Immature natural killer cell (primary cell): ENCODE data around the gene FDX1. TPM values are rescaled to one million over a fixed set of nuclear protein-coding genes. Genes with fewer than 3 reads are reported as not detected.

Experiments
- DNase-seq, 3 donors: peaks; one replicate each; pipeline ENCODE4 v3.0.0; 2022; ENCODE audit warnings: mixed read lengths in 1 of 3
- H3K27ac Mint-ChIP-seq, 6 donors: one replicate each; pipeline ENCODE4 v1.8.0; 2020; ENCODE audit warnings: mixed read lengths in 6 of 6, mild to moderate bottlenecking in 5 of 6, inconsistent platforms in 4 of 6, moderate library complexity in 3 of 6
- H3K27me3 Mint-ChIP-seq, 3 donors: one replicate each; pipeline ENCODE4 v1.8.0; 2020 to 2021; ENCODE audit warnings: low read depth in 3 of 3, mild to moderate bottlenecking in 3 of 3, mixed read lengths in 3 of 3, moderate library complexity in 3 of 3, inconsistent platforms in 1 of 3
- H3K36me3 Mint-ChIP-seq, 3 donors: one replicate each; pipeline ENCODE4 v1.8.0; 2020; ENCODE audit warnings: mixed read lengths in 3 of 3, inconsistent platforms in 2 of 3, mild to moderate bottlenecking in 2 of 3
- H3K4me1 Mint-ChIP-seq, 2 donors: one replicate each; pipeline ENCODE4 v1.8.0; 2020; ENCODE audit warnings: inconsistent platforms in 2 of 2, mild to moderate bottlenecking in 2 of 2, mixed read lengths in 2 of 2, moderate library complexity in 1 of 2
- H3K4me3 Mint-ChIP-seq, 5 donors: one replicate each; pipeline ENCODE4 v1.8.0; 2020; ENCODE audit warnings: mild to moderate bottlenecking in 5 of 5, mixed read lengths in 5 of 5, inconsistent platforms in 3 of 5, moderate library complexity in 3 of 5
- H3K9me3 Mint-ChIP-seq, 6 donors: one replicate each; pipeline ENCODE4 v1.8.0; 2020; ENCODE audit warnings: mild to moderate bottlenecking in 6 of 6, mixed read lengths in 6 of 6, inconsistent platforms in 4 of 6, moderate library complexity in 3 of 6
- polyA plus RNA-seq, 3 donors: library from polyadenylated mRNA; unstranded; fragments of 300-500 nt; fragmentation: Illumina TruSeq; gene quantifications; one replicate each; pipeline ENCODE4 v1.2.3, GENCODE V29; 2021

FDX1 gene
- polyA plus RNA-seq, 3 donors from 2014 or later: 15.2 to 18.1 (median 16.6) TPM

- Mint-ChIP-seq H3K4me3 (no peak overlapping the region), H3K4me1 (peaks cover 5 to 8% of the 10 kb centered on the region in 2 donors), H3K9me3 (peaks cover 3 to 17% (median 5%) of the 10 kb centered on the region in 6 donors), H3K36me3 (peaks cover 0 to 7% (median 0%) of the 10 kb centered on the region in 3 donors), H3K27ac (no peak overlapping the region), H3K27me3 (peaks cover 0 to 8% (median 7%) of the 10 kb centered on the region in 3 donors)
- DNase-seq: no peak
Observed at GRCh38 chr11:110424775-110425444, 4.8 kb upstream of the FDX1 start.

GRCh38 chr11:110425751-110426545 is 3.8 kb upstream of the FDX1 start:
- Mint-ChIP-seq H3K36me3 (peaks cover 0 to 5% (median 0%) of the 10 kb centered on the region in 3 donors), H3K4me3 (no peak overlapping the region), H3K27me3 (peaks cover 2 to 8% (median 7%) of the 10 kb centered on the region in 3 donors), H3K4me1 (peaks cover 12 to 13% of the 10 kb centered on the region in 2 donors), H3K27ac (no peak overlapping the region), H3K9me3 (peaks cover 2 to 11% (median 5%) of the 10 kb centered on the region in 6 donors)
- DNase-seq: no peak

GRCh38 chr11:110428040-110428439 is 1.7 kb upstream of the FDX1 start:
- no peaks in the 10 kb centered on the region for H3K9me3 Mint-ChIP-seq
- peak overlapping the region in 3 of 6 donors; percentile 23 to 81 (median 50) for H3K27ac Mint-ChIP-seq
- H3K36me3 Mint-ChIP-seq: no peaks in the 10 kb centered on the region
- H3K4me3 Mint-ChIP-seq: peak overlapping the region in 3 of 5 donors; percentile 16 to 55 (median 16)
- no peak for DNase-seq
- H3K27me3 Mint-ChIP-seq: peaks cover 2 to 7% (median 7%) of the 10 kb centered on the region in 3 donors
- peaks cover 26 to 34% of the 10 kb centered on the region in 2 donors for H3K4me1 Mint-ChIP-seq

GRCh38 chr11:110428956-110429730 is 605 bp upstream of the FDX1 start:
- no peaks in the 10 kb centered on the region for H3K9me3 Mint-ChIP-seq
- no peak for DNase-seq
- H3K4me1 Mint-ChIP-seq: peaks cover 30 to 45% of the 10 kb centered on the region in 2 donors
- peak overlapping the region; percentile 81 to 94 (median 86) for H3K27ac Mint-ChIP-seq
- H3K27me3 Mint-ChIP-seq: peaks cover 2 to 7% (median 7%) of the 10 kb centered on the region in 3 donors
- H3K4me3 Mint-ChIP-seq: peak overlapping the region; percentile 83 to 86 (median 84)
- H3K36me3 Mint-ChIP-seq: no peaks in the 10 kb centered on the region

- Mint-ChIP-seq H3K27me3 (peaks cover 2 to 7% (median 7%) of the 10 kb centered on the region in 3 donors), H3K4me3 (peak overlapping the region; percentile 96 to 98 (median 97)), H3K27ac (peak overlapping the region; percentile 93 to 97 (median 95)), H3K9me3 (no peaks in the 10 kb centered on the region), H3K4me1 (peaks cover 31 to 45% of the 10 kb centered on the region in 2 donors), H3K36me3 (no peaks in the 10 kb centered on the region)
- DNase-seq: peak in 2 of 3 donors; percentile 11 to 19
Observed at GRCh38 chr11:110430267-110431050, 711 bp downstream of the FDX1 start.

- DNase-seq: peak in 2 of 3 donors; percentile 14 to 24
- Mint-ChIP-seq H3K27ac (peak overlapping the region; percentile 93 to 97 (median 95)), H3K36me3 (no peaks in the 10 kb centered on the region), H3K9me3 (no peaks in the 10 kb centered on the region), H3K27me3 (peaks cover 2 to 7% (median 7%) of the 10 kb centered on the region in 3 donors), H3K4me1 (peaks cover 31 to 45% of the 10 kb centered on the region in 2 donors), H3K4me3 (peak overlapping the region; percentile 96 to 98 (median 97))
Observed at GRCh38 chr11:110431051-110431672, 1.4 kb downstream of the FDX1 start.

GRCh38 chr11:110431674-110432073 is 1.9 kb downstream of the FDX1 start:
- H3K27ac Mint-ChIP-seq: peak overlapping the region; percentile 93 to 97 (median 95)

GRCh38 chr11:110432713-110433392 is 3.1 kb downstream of the FDX1 start:
- Mint-ChIP-seq H3K36me3 (peaks cover 0 to 2% (median 0%) of the 10 kb centered on the region in 3 donors), H3K27ac (peak overlapping the region in 2 of 6 donors; percentile 31 to 73), H3K4me3 (peak overlapping the region in 2 of 5 donors; percentile 33 to 42), H3K27me3 (peaks cover 2 to 7% (median 7%) of the 10 kb centered on the region in 3 donors), H3K4me1 (peaks cover 35 to 45% of the 10 kb centered on the region in 2 donors), H3K9me3 (no peaks in the 10 kb centered on the region)
- DNase-seq: no peak

More at GRCh38 chr11:110431674-110432073, 1.9 kb downstream of the FDX1 start:
- Mint-ChIP-seq H3K27me3 (peaks cover 2 to 7% (median 7%) of the 10 kb centered on the region in 3 donors), H3K9me3 (no peaks in the 10 kb centered on the region), H3K36me3 (no peaks in the 10 kb centered on the region), H3K4me1 (peaks cover 31 to 45% of the 10 kb centered on the region in 2 donors), H3K4me3 (peak overlapping the region; percentile 96 to 98 (median 97))
- DNase-seq: no peak

- peak overlapping the region in 2 of 6 donors; percentile 1 to 2 for H3K27ac Mint-ChIP-seq
Observed at GRCh38 chr11:110433393-110434333, 3.9 kb downstream of the FDX1 start.

GRCh38 chr11:110434952-110435779 is 5.4 kb downstream of the FDX1 start:
- Mint-ChIP-seq H3K4me1 (peaks cover 34 to 47% of the 10 kb centered on the region in 2 donors), H3K9me3 (no peaks in the 10 kb centered on the region), H3K4me3 (no peak overlapping the region)

More at GRCh38 chr11:110433393-110434333, 3.9 kb downstream of the FDX1 start:
- Mint-ChIP-seq H3K9me3 (no peaks in the 10 kb centered on the region), H3K4me1 (peaks cover 35 to 45% of the 10 kb centered on the region in 2 donors), H3K36me3 (peaks cover 0 to 6% (median 4%) of the 10 kb centered on the region in 3 donors), H3K27me3 (peaks cover 2 to 7% (median 7%) of the 10 kb centered on the region in 3 donors), H3K4me3 (no peak overlapping the region)
- peak; percentile 31 to 39 (median 38) for DNase-seq

More at GRCh38 chr11:110434952-110435779, 5.4 kb downstream of the FDX1 start:
- H3K36me3 Mint-ChIP-seq: peaks cover 9 to 15% (median 10%) of the 10 kb centered on the region in 3 donors
- no peak for DNase-seq
- peaks cover 2 to 5% (median 3%) of the 10 kb centered on the region in 3 donors for H3K27me3 Mint-ChIP-seq
- no peak overlapping the region for H3K27ac Mint-ChIP-seq
